Measurements from ENCODE around the gene MEIS1.

The MEIS1 gene

GRCh38 chr2:66461001-66461663, 26.2 kb downstream of the MEIS1 start:
- Histone ChIP-seq H3F3A (ENCODE audit: control insufficient read depth, insufficient read depth) (no peaks in the 10 kb centered on the region), H3K79me2 (ENCODE audit: control insufficient read depth, low read length) (no peaks in the 10 kb centered on the region), H3K27ac (ENCODE audit: low read depth, low read length) (no peak overlapping the region), H3K4me3 (ENCODE audit: low read length) (no peak overlapping the region), H4K20me1 (ENCODE audit: control insufficient read depth, insufficient read depth, low read depth, low read length) (no peaks in the 10 kb centered on the region), H3K4me2 (ENCODE audit: low read length) (no peak overlapping the region), H3K36me3 (ENCODE audit: control insufficient read depth, low read length) (no peaks in the 10 kb centered on the region), H3K4me1 (ENCODE audit: control insufficient read depth, low read length) (no peaks in the 10 kb centered on the region), H3K27me3 (ENCODE audit: control insufficient read depth, low read length) (no peaks in the 10 kb centered on the region), H3K9me2 (replicated peaks; ENCODE audit: control insufficient read depth, low read length) (no peaks in the 10 kb centered on the region), H3K9me3 (ENCODE audit: control insufficient read depth, insufficient read depth, low read length) (no peaks in the 10 kb centered on the region)
- TF ChIP-seq CTCF (IDR thresholded peaks at IDR 0.05; ENCODE audit: low read depth, low read length, poor library complexity, severe bottlenecking) (no peak), EZH2phosphoT487 (IDR thresholded peaks at IDR 0.05; ENCODE audit: borderline replicate concordance, low read length) (no peak)

DNA sequence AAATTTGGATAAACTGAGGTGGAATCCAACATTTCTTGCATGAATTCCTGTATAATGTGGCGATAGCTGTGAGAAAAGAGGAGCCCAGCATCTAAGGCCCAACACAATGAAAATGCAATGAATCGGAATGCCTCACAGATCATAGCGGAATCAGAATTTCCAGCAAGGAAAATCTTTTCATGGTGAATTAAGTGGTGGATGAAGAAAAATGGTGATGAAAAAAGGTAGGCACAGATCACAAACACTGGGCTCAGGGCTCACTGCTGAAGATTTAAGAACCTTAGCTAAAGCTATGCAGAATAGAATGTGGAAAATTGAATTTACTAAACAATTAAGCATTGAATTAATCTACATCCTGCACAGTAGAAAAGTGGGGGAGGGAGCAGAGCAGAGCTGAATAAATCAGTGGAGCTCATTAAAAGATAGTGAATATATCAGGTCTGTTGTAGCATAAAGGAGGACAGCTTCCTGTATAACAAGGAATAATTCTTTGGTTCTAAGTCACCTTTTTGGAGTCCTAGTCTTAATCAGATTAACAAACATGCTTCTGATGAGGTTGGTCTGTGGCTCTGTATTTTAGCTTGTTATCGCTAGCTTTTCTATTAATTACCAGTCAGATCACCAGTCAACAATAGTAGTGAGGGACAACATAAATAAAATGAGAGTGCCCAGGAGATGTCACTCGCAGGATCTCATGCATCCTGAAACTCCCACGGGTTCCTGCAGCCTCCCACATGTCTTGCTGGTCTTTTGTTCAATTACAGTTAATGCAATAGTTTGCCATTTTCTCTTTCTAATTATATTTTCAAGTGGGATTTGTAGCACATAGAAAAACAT, 27.0 kb downstream of the MEIS1 start:
- H3K4me2 ChIP-seq (ENCODE audit: low read length), result no peak overlapping the region
- no peaks in the 10 kb centered on the region for H3K27me3 ChIP-seq (ENCODE audit: control insufficient read depth, low read length)
- no peaks in the 10 kb centered on the region for H3K36me3 ChIP-seq (ENCODE audit: control insufficient read depth, low read length)
- H3K27ac ChIP-seq (ENCODE audit: low read depth, low read length), result no peak overlapping the region
- H3K4me1 ChIP-seq (ENCODE audit: control insufficient read depth, low read length), result no peaks in the 10 kb centered on the region
- H3F3A ChIP-seq (ENCODE audit: control insufficient read depth, insufficient read depth), result no peaks in the 10 kb centered on the region
- H3K9me2 ChIP-seq (replicated peaks; ENCODE audit: control insufficient read depth, low read length), result no peaks in the 10 kb centered on the region
- no peak overlapping the region for H3K4me3 ChIP-seq (ENCODE audit: low read length)
- TF ChIP-seq CTCF (IDR thresholded peaks at IDR 0.05; ENCODE audit: low read depth, low read length, poor library complexity, severe bottlenecking) (no peak), EZH2phosphoT487 (IDR thresholded peaks at IDR 0.05; ENCODE audit: borderline replicate concordance, low read length) (no peak)
- H3K79me2 ChIP-seq (ENCODE audit: control insufficient read depth, low read length), result no peaks in the 10 kb centered on the region
- H3K9me3 ChIP-seq (ENCODE audit: control insufficient read depth, insufficient read depth, low read length), result no peaks in the 10 kb centered on the region
- H4K20me1 ChIP-seq (ENCODE audit: control insufficient read depth, insufficient read depth, low read depth, low read length), result no peaks in the 10 kb centered on the region

- Histone ChIP-seq H3K79me2 (ENCODE audit: control insufficient read depth, low read length) (no peaks in the 10 kb centered on the region), H3K4me3 (ENCODE audit: low read length) (no peak overlapping the region), H3K36me3 (ENCODE audit: control insufficient read depth, low read length) (no peaks in the 10 kb centered on the region), H3F3A (ENCODE audit: control insufficient read depth, insufficient read depth) (no peaks in the 10 kb centered on the region), H4K20me1 (ENCODE audit: control insufficient read depth, insufficient read depth, low read depth, low read length) (no peaks in the 10 kb centered on the region), H3K4me1 (ENCODE audit: control insufficient read depth, low read length) (no peaks in the 10 kb centered on the region), H3K9me3 (ENCODE audit: control insufficient read depth, insufficient read depth, low read length) (no peaks in the 10 kb centered on the region), H3K4me2 (ENCODE audit: low read length) (no peak overlapping the region), H3K27ac (ENCODE audit: low read depth, low read length) (no peak overlapping the region), H3K27me3 (ENCODE audit: control insufficient read depth, low read length) (no peaks in the 10 kb centered on the region), H3K9me2 (replicated peaks; ENCODE audit: control insufficient read depth, low read length) (no peaks in the 10 kb centered on the region)
- no peak for TF ChIP-seq CTCF (IDR thresholded peaks at IDR 0.05; ENCODE audit: low read depth, low read length, poor library complexity, severe bottlenecking)
- no peak for TF ChIP-seq EZH2phosphoT487 (IDR thresholded peaks at IDR 0.05; ENCODE audit: borderline replicate concordance, low read length)
Observed at GRCh38 chr2:66462501-66462825, 27.5 kb downstream of the MEIS1 start.
